GM23338 (cell line): Measurements from ENCODE around the gene SLC36A1. TPM values are rescaled to one million over a fixed set of nuclear protein-coding genes. Genes with fewer than 3 reads are reported as not detected.

Experiments used
- ATAC-seq: fragments of 200-7000 bp; cut with Tn5 transposase; 3 replicates; pipeline ENCODE4 v1.9.1; 2020
- DNase-seq: peaks from one replicate; pipeline ENCODE4 v3.0.0-alpha.2; 2015; ENCODE audit warnings: low spot score
- H2AFZ ChIP-seq: fragments of 200-600 bp; sonication (generic); 2 replicates; pipeline ENCODE4 v1.8.0; 2016; ENCODE audit warnings: antibody characterized with exemption, mild to moderate bottlenecking, moderate library complexity
- H3F3A ChIP-seq: fragments of 200-600 bp; sonication (generic); replicated peaks from 2 replicates; pipeline ENCODE4 v1.8.0; 2017; ENCODE audit warnings: antibody characterized with exemption, mixed run types, low read depth
- H3K27ac ChIP-seq: fragments of 200-600 bp; sonication (generic); 2 replicates; pipeline ENCODE4 v1.6.1; 2016; ENCODE audit warnings: low read depth
- H3K27me3 ChIP-seq: fragments of 200-600 bp; sonication (generic); 2 replicates; pipeline ENCODE4 v1.8.0; 2016; ENCODE audit warnings: mild to moderate bottlenecking, mixed run types, moderate library complexity; ENCODE audit not compliant: insufficient read depth
- H3K36me3 ChIP-seq: fragments of 200-600 bp; sonication (generic); 2 replicates; pipeline ENCODE4 v1.8.0; 2016; ENCODE audit warnings: mild to moderate bottlenecking; ENCODE audit not compliant: insufficient read depth
- H3K4me1 ChIP-seq: fragments of 200-600 bp; sonication (generic); 2 replicates; pipeline ENCODE4 v1.8.0; 2016; ENCODE audit warnings: mild to moderate bottlenecking, moderate library complexity; ENCODE audit not compliant: insufficient read depth
- H3K4me2 ChIP-seq: fragments of 200-600 bp; sonication (generic); 2 replicates; pipeline ENCODE4 v1.7.1; 2017; ENCODE audit warnings: mixed run types
- H3K4me3 ChIP-seq: fragments of 200-600 bp; sonication (generic); 2 replicates; pipeline ENCODE4 v1.6.1; 2016; ENCODE audit warnings: mixed run types
- H3K79me2 ChIP-seq: fragments of 200-600 bp; sonication (generic); replicated peaks from 2 replicates; pipeline ENCODE4 v1.8.0; 2017; ENCODE audit warnings: mild to moderate bottlenecking; ENCODE audit not compliant: insufficient read depth
- H3K9me2 ChIP-seq: fragments of 200-600 bp; sonication (generic); 2 replicates; pipeline ENCODE4 v1.8.0; 2017; ENCODE audit not compliant: insufficient read depth
- H4K20me1 ChIP-seq: fragments of 200-600 bp; sonication (generic); replicated peaks from 2 replicates; pipeline ENCODE4 v1.8.0; 2017; ENCODE audit warnings: mild to moderate bottlenecking; ENCODE audit not compliant: insufficient read depth
- H3K27ac Mint-ChIP-seq: 2 replicates; pipeline ENCODE4 v1.8.0; 2020; ENCODE audit warnings: inconsistent platforms, mild to moderate bottlenecking, moderate library complexity, mixed read lengths
- H3K27me3 Mint-ChIP-seq: 3 replicates; pipeline ENCODE4 v1.8.0; 2022; ENCODE audit warnings: low read depth, mild to moderate bottlenecking, moderate library complexity, mixed read lengths, inconsistent platforms; ENCODE audit not compliant: insufficient read depth, poor library complexity
- H3K36me3 Mint-ChIP-seq: 3 replicates; pipeline ENCODE4 v1.8.0; 2021; ENCODE audit warnings: low read depth, mild to moderate bottlenecking, inconsistent platforms, moderate library complexity, mixed read lengths
- H3K4me1 Mint-ChIP-seq: 3 replicates; pipeline ENCODE4 v1.8.0; 2020; ENCODE audit warnings: mild to moderate bottlenecking, inconsistent platforms, mixed read lengths
- H3K4me3 Mint-ChIP-seq: 3 replicates; pipeline ENCODE4 v1.8.0; 2021; ENCODE audit warnings: moderate library complexity, mild to moderate bottlenecking, inconsistent platforms, mixed read lengths
- H3K9me3 Mint-ChIP-seq: 3 replicates; pipeline ENCODE4 v1.8.0; 2020; ENCODE audit warnings: moderate library complexity, mild to moderate bottlenecking, inconsistent platforms, mixed read lengths
- CREB1 ChIP-seq: fragments of 250-450 bp; sonication (Bioruptor Pico); IDR thresholded peaks from 2 replicates; pipeline ENCODE4 v1.5.0; 2020; ENCODE audit warnings: low read depth, mild to moderate bottlenecking, moderate library complexity
- CTCF ChIP-seq, 2 experiments: fragments of 200-600 bp in 1 of 2; sonication (generic) in 1 of 2; conservative IDR thresholded peaks; 2 replicates each; pipeline versions ENCODE4 v1.5.1 to v1.6.1; 2016 to 2017; ENCODE audit warnings: antibody characterized with exemption in 2 of 2, low read depth in 2 of 2, mild to moderate bottlenecking in 2 of 2, moderate library complexity in 1 of 2
- ETS1 ChIP-seq: IDR thresholded peaks from 2 replicates; pipeline ENCODE4 v1.6.1; 2016; ENCODE audit warnings: antibody characterized with exemption
- EZH2 ChIP-seq: fragments of 200-600 bp; sonication (generic); IDR thresholded peaks from one replicate; pipeline ENCODE4 v1.8.0; 2017; ENCODE audit warnings: antibody characterized with exemption, mild to moderate bottlenecking, low read depth; ENCODE audit not compliant: unreplicated experiment
- EZH2phosphoT487 ChIP-seq: fragments of 200-600 bp; sonication (generic); IDR thresholded peaks from one replicate; pipeline ENCODE4 v1.8.1; 2018; ENCODE audit warnings: antibody characterized with exemption; ENCODE audit not compliant: unreplicated experiment
- REST ChIP-seq: IDR thresholded peaks from one replicate; pipeline ENCODE4 v1.6.1; 2018; ENCODE audit warnings: antibody characterized with exemption; ENCODE audit not compliant: unreplicated experiment
- STAT1 ChIP-seq: IDR thresholded peaks from one replicate; pipeline ENCODE4 v1.6.1; 2016; ENCODE audit warnings: antibody characterized with exemption; ENCODE audit not compliant: unreplicated experiment
- ZNF114 ChIP-seq: fragments of 250-450 bp; sonication (Bioruptor Pico); IDR thresholded peaks from 2 replicates; pipeline ENCODE4 v1.5.0; 2020; ENCODE audit warnings: mild to moderate bottlenecking, moderate library complexity
- ZNF462 ChIP-seq: fragments of 250-450 bp; sonication (Bioruptor Pico); IDR thresholded peaks from 2 replicates; pipeline ENCODE4 v1.5.0; 2020; ENCODE audit warnings: mild to moderate bottlenecking, moderate library complexity
- polyA plus RNA-seq: library from polyadenylated mRNA; unstranded; fragments of >200 nt; fragmentation: Nextera tagmentation; extraction: Ambion mirVana; gene quantifications from 2 replicates; pipeline ENCODE4 v1.2.1, GENCODE V29; 2016
- total RNA-seq: library from RNA; depleted of rRNA; stranded (reverse); fragments of >200 nt; shearing (Covaris generic); gene quantifications from 2 replicates; pipeline ENCODE4 v1.2.3, GENCODE V29; 2014

The SLC36A1 gene
- total and polyA plus RNA-seq, 2 experiments from 2014 or later = 5.2 to 10.4 TPM

GRCh38 chr5:151509836-151510235, 62.4 kb downstream of the SLC36A1 start:
- Mint-ChIP-seq H3K9me3 (no peaks in the 10 kb centered on the region), H3K4me1 (no peaks in the 10 kb centered on the region), H3K27ac (no peak overlapping the region), H3K27me3 (no peaks in the 10 kb centered on the region), H3K36me3 (no peaks in the 10 kb centered on the region), H3K4me3 (no peak overlapping the region)
- Histone ChIP-seq H3K4me1 (no peaks in the 10 kb centered on the region), H3K36me3 (no peaks in the 10 kb centered on the region), H3K79me2 (no peaks in the 10 kb centered on the region), H3F3A (no peaks in the 10 kb centered on the region), H3K4me3 (no peak overlapping the region), H2AFZ (no peak overlapping the region), H4K20me1 (no peaks in the 10 kb centered on the region), H3K9me2 (no peaks in the 10 kb centered on the region), H3K27me3 (no peaks in the 10 kb centered on the region), H3K4me2 (no peak overlapping the region), H3K27ac (no peak overlapping the region)
- ATAC-seq (no peak), DNase-seq (no peak)
- no peak for TF ChIP-seq ZNF114 (CRISPR knock-in tag)
- no peak for TF ChIP-seq REST
- TF ChIP-seq EZH2 = no peak
- TF ChIP-seq EZH2phosphoT487 = no peak
- no peak for TF ChIP-seq ETS1
- TF ChIP-seq CREB1 (CRISPR knock-in tag) = no peak
- TF ChIP-seq CTCF (conservative IDR thresholded peaks at IDR 0.05; ENCODE audit: low read depth in 2 of 2) = no peak
- no peak for TF ChIP-seq STAT1
- TF ChIP-seq ZNF462 (CRISPR knock-in tag) = no peak
